Astrocyte of the cerebellum (primary cell): ENCODE data around the gene TMED8.

ENCODE experiments used
- DNase-seq: peaks from one replicate; pipeline ENCODE4 v3.0.0-alpha.2; 2011; ENCODE audit warnings: low read depth
- H3K4me3 ChIP-seq: 2 replicates; pipeline ENCODE4 v1.5.1; 2011; ENCODE audit warnings: mild to moderate bottlenecking, low read depth, low read length, moderate library complexity
- in situ Hi-C: cut with HindIII; loops from 2 replicates; pipeline ENCODE4 v1.10.0; 2017; ENCODE audit warnings: low sequenced_read_pairs
- TF ChIP-seq, protein P1 (sequence below): IDR thresholded peaks from 2 replicates; pipeline ENCODE4 v1.5.1; 2012; ENCODE audit warnings: low read length, low read depth, moderate library complexity, mild to moderate bottlenecking; ENCODE audit errors: missing control alignments

Gene TMED8

GRCh38 chr14:77305696-77306095 is 71.2 kb downstream of the TMED8 start:
- H3K4me3 ChIP-seq, result no peak overlapping the region
- TF ChIP-seq, protein P1, sequence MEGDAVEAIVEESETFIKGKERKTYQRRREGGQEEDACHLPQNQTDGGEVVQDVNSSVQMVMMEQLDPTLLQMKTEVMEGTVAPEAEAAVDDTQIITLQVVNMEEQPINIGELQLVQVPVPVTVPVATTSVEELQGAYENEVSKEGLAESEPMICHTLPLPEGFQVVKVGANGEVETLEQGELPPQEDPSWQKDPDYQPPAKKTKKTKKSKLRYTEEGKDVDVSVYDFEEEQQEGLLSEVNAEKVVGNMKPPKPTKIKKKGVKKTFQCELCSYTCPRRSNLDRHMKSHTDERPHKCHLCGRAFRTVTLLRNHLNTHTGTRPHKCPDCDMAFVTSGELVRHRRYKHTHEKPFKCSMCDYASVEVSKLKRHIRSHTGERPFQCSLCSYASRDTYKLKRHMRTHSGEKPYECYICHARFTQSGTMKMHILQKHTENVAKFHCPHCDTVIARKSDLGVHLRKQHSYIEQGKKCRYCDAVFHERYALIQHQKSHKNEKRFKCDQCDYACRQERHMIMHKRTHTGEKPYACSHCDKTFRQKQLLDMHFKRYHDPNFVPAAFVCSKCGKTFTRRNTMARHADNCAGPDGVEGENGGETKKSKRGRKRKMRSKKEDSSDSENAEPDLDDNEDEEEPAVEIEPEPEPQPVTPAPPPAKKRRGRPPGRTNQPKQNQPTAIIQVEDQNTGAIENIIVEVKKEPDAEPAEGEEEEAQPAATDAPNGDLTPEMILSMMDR, result no peak
- in situ Hi-C loops, result no loop called here
- no peak for DNase-seq

DNA sequence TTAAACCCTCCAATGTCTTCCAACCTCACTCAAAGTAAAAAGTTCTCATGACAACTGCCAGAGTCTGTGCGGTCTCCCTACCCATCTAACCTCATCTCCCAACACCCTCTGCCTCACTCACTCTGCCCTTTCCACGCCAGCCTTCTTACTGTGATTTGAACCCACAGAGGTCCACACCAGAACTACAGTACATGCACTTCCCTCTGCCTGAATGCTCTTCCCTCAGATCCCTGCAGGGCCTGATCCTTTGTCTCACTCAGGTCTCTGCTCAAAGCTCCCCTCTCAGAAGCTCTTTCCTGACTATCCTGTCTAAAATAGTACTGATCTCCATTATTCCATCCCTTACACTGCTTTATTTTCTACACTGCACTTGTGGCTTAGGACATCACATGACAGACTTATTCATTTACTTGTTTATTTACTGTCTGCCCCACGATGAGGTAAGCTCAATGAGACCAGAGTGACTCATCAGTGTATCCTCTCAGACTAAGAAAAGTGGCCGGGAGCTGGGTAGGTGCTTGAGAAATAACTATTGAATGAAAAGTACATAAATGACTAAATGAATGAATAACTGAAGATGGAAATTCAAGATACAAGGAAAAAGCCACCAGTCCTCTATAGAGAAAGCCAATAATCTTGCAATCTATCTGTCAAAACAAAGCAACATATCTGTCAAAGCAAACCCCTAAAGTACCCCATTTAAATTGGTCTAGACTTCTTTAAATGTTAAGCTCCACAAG is 73.3 kb downstream of the TMED8 start:
- no peak overlapping the region for H3K4me3 ChIP-seq
- in situ Hi-C loops, result no loop called here
- TF ChIP-seq, protein P1, result no peak
- peak; percentile 87 for DNase-seq

GRCh38 chr14:77302926-77303325 is 74.0 kb downstream of the TMED8 start:
- DNase-seq, result no peak
- H3K4me3 ChIP-seq, result no peak overlapping the region
- in situ Hi-C loops, result no loop called here
- TF ChIP-seq, protein P1, result no peak

DNA sequence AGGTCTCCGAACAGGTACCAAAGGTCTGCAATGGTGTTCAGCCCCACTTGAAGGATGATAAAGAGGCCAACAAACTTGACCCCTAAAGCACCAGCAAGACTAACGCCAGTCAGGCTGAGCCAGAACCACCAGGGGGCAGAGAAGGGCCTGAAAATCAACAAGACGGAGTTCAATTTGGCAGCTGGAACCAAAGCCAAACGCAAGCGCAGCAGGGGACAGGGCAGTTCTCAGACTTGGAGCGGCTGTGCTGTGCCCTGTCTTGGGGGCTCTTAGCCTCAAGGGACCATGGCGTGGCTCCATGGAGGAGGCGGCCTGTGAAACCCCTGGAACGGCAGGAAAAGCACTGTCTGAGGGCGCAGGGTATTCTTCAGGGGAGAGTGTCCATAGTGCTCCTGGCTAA is 75.8 kb downstream of the TMED8 start:
- H3K4me3 ChIP-seq, result no peak overlapping the region
- TF ChIP-seq, protein P1, result peak; percentile 95
- peak; percentile 84 for DNase-seq
- in situ Hi-C loops, result no loop called here

GRCh38 chr14:77299771-77300170 is 77.1 kb downstream of the TMED8 start:
- no peak overlapping the region for H3K4me3 ChIP-seq
- DNase-seq, result no peak
- in situ Hi-C loops, result no loop called here
- TF ChIP-seq, protein P1, result no peak

- TF ChIP-seq, protein P1, result no peak
- in situ Hi-C loops, result no loop called here
- no peak overlapping the region for H3K4me3 ChIP-seq
- DNase-seq, result no peak
These were observed 80.0 kb downstream of the TMED8 start for GRCh38 chr14:77296906-77297305.
